Ovary (tissue), 9 donors: ENCODE results near the gene KIAA1755. TPM values are rescaled to one million over a fixed set of nuclear protein-coding genes. Genes with fewer than 3 reads are reported as not detected.

Experiments used
- DNase-seq, 5 donors: peaks; one replicate each; pipeline ENCODE4 v3.0.0-alpha.2; 2019 to 2020
- H3K27ac ChIP-seq, 2 donors: fragments of 200-600 bp; one replicate each; pipeline versions ENCODE4 v1.5.1 to v1.8.0; 2019 to 2022
- H3K27me3 ChIP-seq: fragments of 200-600 bp; one replicate; pipeline ENCODE4 v1.8.0; 2022
- H3K36me3 ChIP-seq: fragments of 200-600 bp; sonication (generic); one replicate; pipeline ENCODE4 v1.5.1; 2019
- H3K4me1 ChIP-seq: one replicate; pipeline ENCODE4 v1.8.1; 2013; ENCODE audit warnings: mild to moderate bottlenecking, moderate library complexity; ENCODE audit not compliant: insufficient read depth
- H3K4me3 ChIP-seq: fragments of 200-600 bp; sonication (generic); one replicate; pipeline ENCODE4 v1.5.1; 2017
- H3K9me3 ChIP-seq, 2 donors: fragments of 200-600 bp in 1 of 2; sonication (generic) in 1 of 2; one replicate each; pipeline versions ENCODE4 v1.5.1 to v1.8.1; 2013 to 2019; ENCODE audit warnings: mild to moderate bottlenecking in 1 of 2, moderate library complexity in 1 of 2
- CTCF ChIP-seq, 3 donors: fragments of 450-650 bp in 2 of 3; fragments of 200-600 bp in 1 of 3; IDR thresholded peaks; one replicate each; pipeline versions ENCODE4 v1.5.1 to v1.8.0; 2016 to 2022; ENCODE audit warnings: antibody characterized with exemption in 3 of 3, mild to moderate bottlenecking in 1 of 3
- EP300 ChIP-seq: sonication (generic); formaldehyde crosslinking; IDR thresholded peaks from one replicate; pipeline ENCODE4 v1.6.1; 2017; ENCODE audit warnings: antibody characterized with exemption
- POLR2A ChIP-seq: fragments of 450-650 bp; IDR thresholded peaks from one replicate; pipeline ENCODE4 v1.6.1; 2017; ENCODE audit warnings: antibody characterized with exemption, mild to moderate bottlenecking, moderate library complexity
- WGBS, 3 donors: extraction: QIAGEN DNeasy Blood & Tissue Kit in 1 of 3; methylation state at CpG; one replicate each; pipeline versions ENCODE4 v1.1.5 to v1.1.7; 2013 to 2017; 5-methylcytosine and 5-hydroxymethylcytosine counted together
- intact Hi-C, 4 donors: fragments of 100-400 bp; cut with DNase I; formaldehyde crosslinking; loops; one replicate each; pipeline versions ENCODE4 v1.11.0 to v1.15.1; 2022 to 2023
- polyA plus RNA-seq, 2 donors: library from polyadenylated mRNA; stranded (reverse); fragments of 200-250 nt in 1 of 2; fragments of 350-450 nt in 1 of 2; fragmentation: Illumina TruSeq in 1 of 2; extraction: RNeasy Lipid Tissue Mini Kit (QIAGEN cat#74804) in 1 of 2; gene quantifications; one replicate each; pipeline ENCODE4 v1.2.3, GENCODE V29; 2013 to 2014
- total RNA-seq, 7 donors: library from RNA; depleted of rRNA in 2 of 7; stranded (reverse); fragments of >200 nt in 2 of 7; fragmentation: NEBNext Ultra II Directional in 3 of 7; extraction: Animal tissue kit (Norgen Biotek cat#: 25700) in 3 of 7; gene quantifications; one replicate each; pipeline versions ENCODE4 v1.1.0 to v1.2.4, GENCODE V29; 2016 to 2023
- donor health status: DM: no; HTN: no; CAD: no; lungs with moderate emphysema.
- donor health status: DM: no; HTN: no; CAD: no.
- donor health status: Bipolar disorder and iron deficiency.
- donor health status: DM: yes; HTN: yes; CAD: no.
- donor health status: DM: no; HTN: no; CAD: no.
- donor health status: DM: yes; HTN: yes; CAD: no.

Gene KIAA1755
- total and polyA plus RNA-seq, 9 donors = 4.4 to 29.7 (median 12.0) TPM

GRCh38 chr20:38170219-38170825 lies 90.2 kb downstream of the KIAA1755 start:
- H3K36me3 ChIP-seq = no peaks in the 10 kb centered on the region
- no peak overlapping the region for H3K27ac ChIP-seq
- intact Hi-C loops = no loop called here
- H3K27me3 ChIP-seq = no peaks in the 10 kb centered on the region
- H3K9me3 ChIP-seq = no peaks in the 10 kb centered on the region
- H3K4me1 ChIP-seq = peaks cover 10% of the 10 kb centered on the region
- DNase-seq = no peak
- no peak for TF ChIP-seq CTCF (IDR thresholded peaks at IDR 0.05)
- TF ChIP-seq EP300 = no peak
- no peak for TF ChIP-seq POLR2A
- WGBS, 3 donors = 53 to 78% (median 73%) methylated on average over 8 of the region's 8 CpGs
- H3K4me3 ChIP-seq = no peak overlapping the region

GRCh38 chr20:38169636-38170193 lies 90.8 kb downstream of the KIAA1755 start:
- Histone ChIP-seq H3K27ac (no peak overlapping the region), H3K9me3 (no peaks in the 10 kb centered on the region), H3K4me1 (peaks cover 14% of the 10 kb centered on the region), H3K4me3 (no peak overlapping the region), H3K27me3 (no peaks in the 10 kb centered on the region), H3K36me3 (no peaks in the 10 kb centered on the region)
- 90 to 92% (median 92%) methylated on average over 6 of the region's 6 CpGs for WGBS, 3 donors
- DNase-seq = no peak
- TF ChIP-seq POLR2A (no peak), CTCF (IDR thresholded peaks at IDR 0.05) (no peak), EP300 (no peak)
- intact Hi-C loops = loop anchor here in 3 of 4 donors (5.0 kb wide), 6 partner anchors 43 to 153 kb away; no protein-coding TSS in a partner anchor

- H3K27me3 ChIP-seq = no peaks in the 10 kb centered on the region
- 71 to 77% (median 73%) methylated on average over 8 of the region's 8 CpGs for WGBS, 3 donors
- no peak overlapping the region for H3K4me3 ChIP-seq
- H3K27ac ChIP-seq = no peak overlapping the region
- H3K36me3 ChIP-seq = no peaks in the 10 kb centered on the region
- no peaks in the 10 kb centered on the region for H3K9me3 ChIP-seq
- peaks cover 15% of the 10 kb centered on the region for H3K4me1 ChIP-seq
- TF ChIP-seq EP300 = no peak
- TF ChIP-seq CTCF (IDR thresholded peaks at IDR 0.05) = no peak
- no peak for TF ChIP-seq POLR2A
- no peak for DNase-seq
- intact Hi-C loops = loop anchor here in 3 of 4 donors (5.0 kb wide), 6 partner anchors 43 to 153 kb away; no protein-coding TSS in a partner anchor
Observed at GRCh38 chr20:38168791-38169589, 91.5 kb downstream of the KIAA1755 start.

- 48 to 61% (median 54%) methylated on average over 7 of the region's 7 CpGs for WGBS, 3 donors
- Histone ChIP-seq H3K36me3 (no peaks in the 10 kb centered on the region), H3K27me3 (no peaks in the 10 kb centered on the region), H3K27ac (no peak overlapping the region), H3K4me3 (no peak overlapping the region), H3K4me1 (peaks cover 13% of the 10 kb centered on the region), H3K9me3 (no peaks in the 10 kb centered on the region)
- TF ChIP-seq EP300 (peak; percentile 80), CTCF (IDR thresholded peaks at IDR 0.05) (no peak)
- DNase-seq = peak in 1 of 5 donors; percentile 57
- intact Hi-C loops = loop anchor here in 3 of 4 donors (5.0 kb wide), 6 partner anchors 44 to 154 kb away; no protein-coding TSS in a partner anchor
Observed at GRCh38 chr20:38167851-38168760, 92.4 kb downstream of the KIAA1755 start.
